PFSK-1 (cell line): ENCODE results near the gene PSPN.

Source experiments
- FOXP2 ChIP-seq: optimal IDR thresholded peaks from 2 replicates; pipeline ENCODE3; 2011; ENCODE audit warnings: borderline replicate concordance, control low read depth, inconsistent platforms; ENCODE audit not compliant: insufficient read depth; ENCODE audit errors: extremely low read length, extremely low read depth
- POLR2AphosphoS5 ChIP-seq: IDR thresholded peaks from 2 replicates; pipeline ENCODE4 v1.6.1; 2012; ENCODE audit warnings: low read depth, mild to moderate bottlenecking, control low read depth, low read length, moderate library complexity
- REST ChIP-seq, 2 experiments: IDR thresholded peaks; 2 replicates each; pipeline versions ENCODE4 v1.6.1 to v1.8.0; 2011 to 2012; ENCODE audit warnings: low read depth in 2 of 2, low read length in 2 of 2, control low read depth in 1 of 2, inconsistent platforms in 1 of 2, mild to moderate bottlenecking in 1 of 2, moderate library complexity in 1 of 2; ENCODE audit not compliant: insufficient read depth in 1 of 2
- SIN3A ChIP-seq: IDR thresholded peaks from 2 replicates; pipeline ENCODE4 v1.6.1; 2012; ENCODE audit warnings: mild to moderate bottlenecking, low read length, moderate library complexity, borderline replicate concordance; ENCODE audit not compliant: insufficient read depth
- TAF1 ChIP-seq: IDR thresholded peaks from 2 replicates; pipeline ENCODE4 v1.6.1; 2012; ENCODE audit warnings: low read length, control low read depth, borderline replicate concordance; ENCODE audit not compliant: insufficient read depth

PSPN gene

DNA sequence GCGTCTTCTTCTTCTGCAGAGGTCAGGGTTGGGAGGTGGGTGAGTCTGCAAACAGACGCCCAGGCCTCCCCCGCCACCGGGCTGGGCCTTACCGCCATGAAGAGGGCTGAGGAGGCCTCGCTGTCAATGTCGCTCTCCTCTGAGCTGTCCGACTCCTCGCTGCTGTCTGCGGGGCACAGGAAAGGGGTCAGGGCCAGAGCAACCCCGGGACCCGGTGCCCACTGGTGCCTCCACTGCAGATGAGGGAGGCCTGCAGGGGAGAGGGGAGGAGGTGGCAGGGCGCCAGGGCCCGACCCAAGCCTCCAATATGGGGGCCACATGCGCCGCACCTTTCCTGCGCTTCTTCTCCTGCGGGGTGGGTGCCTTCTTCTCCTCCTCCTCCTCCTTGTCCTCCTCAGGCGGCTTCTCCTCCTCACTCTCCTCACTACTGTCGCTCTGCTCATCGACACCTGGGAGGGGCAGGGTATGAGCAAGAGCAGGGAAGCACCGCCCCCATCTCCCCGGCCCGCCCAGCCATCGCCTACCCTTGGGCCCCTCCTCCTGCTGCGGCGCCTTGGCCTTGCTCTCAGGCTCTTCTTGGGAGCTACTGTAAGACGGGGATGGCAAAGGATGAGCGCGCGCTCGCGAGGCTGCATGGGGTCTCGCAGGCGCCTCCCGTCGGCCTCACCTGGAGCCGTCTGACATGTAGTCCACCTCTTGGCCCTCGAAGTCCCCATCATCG lies 5.5 kb upstream of the PSPN start:
- no peak for TF ChIP-seq SIN3A
- TF ChIP-seq FOXP2, result no peak
- TF ChIP-seq TAF1, result no peak
- TF ChIP-seq REST (IDR thresholded peaks at IDR 0.05; ENCODE audit: insufficient read depth in 1 of 2, low read depth in 2 of 2, low read length in 2 of 2), result no peak
- TF ChIP-seq POLR2AphosphoS5, result no peak

- TF ChIP-seq TAF1, result no peak
- no peak for TF ChIP-seq SIN3A
- no peak for TF ChIP-seq FOXP2
- TF ChIP-seq REST (IDR thresholded peaks at IDR 0.05; ENCODE audit: insufficient read depth in 1 of 2, low read depth in 2 of 2, low read length in 2 of 2), result no peak
- TF ChIP-seq POLR2AphosphoS5, result no peak
Measured at GRCh38 chr19:6379744-6380143, 4.0 kb upstream of the PSPN start.

DNA sequence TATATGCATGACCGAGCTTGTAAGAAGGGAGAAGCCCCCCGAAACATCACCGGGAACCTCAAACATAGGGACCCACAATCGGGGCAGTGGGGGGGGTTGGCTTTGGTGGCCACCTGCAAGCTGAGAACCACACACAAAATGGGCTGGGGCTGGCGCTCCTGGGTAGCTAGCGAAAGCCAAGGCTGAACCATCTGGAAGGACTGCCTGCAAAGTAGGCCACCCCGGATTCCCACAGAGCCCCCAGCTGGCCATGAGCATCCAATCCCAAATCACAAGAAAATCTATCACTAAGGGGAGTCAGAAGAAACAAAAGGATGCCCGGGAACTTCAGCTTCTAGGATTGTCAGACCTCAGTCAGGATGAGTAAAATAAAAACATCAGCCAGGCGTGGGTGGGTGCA lies 2.8 kb upstream of the PSPN start:
- TF ChIP-seq REST (IDR thresholded peaks at IDR 0.05; ENCODE audit: insufficient read depth in 1 of 2, low read depth in 2 of 2, low read length in 2 of 2) (no peak), TAF1 (no peak), POLR2AphosphoS5 (no peak), FOXP2 (no peak), SIN3A (no peak)

GRCh38 chr19:6378041-6378440 lies 2.3 kb upstream of the PSPN start:
- TF ChIP-seq REST (IDR thresholded peaks at IDR 0.05; ENCODE audit: insufficient read depth in 1 of 2, low read depth in 2 of 2, low read length in 2 of 2) (no peak), TAF1 (no peak), SIN3A (no peak), FOXP2 (no peak), POLR2AphosphoS5 (no peak)

GRCh38 chr19:6376512-6377190 lies 918 bp upstream of the PSPN start:
- TF ChIP-seq POLR2AphosphoS5 (no peak; the same call in 1 of the 2 replicates), TAF1 (no peak), SIN3A (no peak), FOXP2 (no peak), REST (IDR thresholded peaks at IDR 0.05; ENCODE audit: insufficient read depth in 1 of 2, low read depth in 2 of 2, low read length in 2 of 2) (no peak)
